GM12878 (cell line): ENCODE data around the gene LDLRAD3. TPM values are rescaled to one million over a fixed set of nuclear protein-coding genes. Genes with fewer than 3 reads are reported as not detected.

Experiments used
- CTCF ChIP-seq, 3 experiments: IDR thresholded peaks in 2 of 3; conservative IDR thresholded peaks in 1 of 3; 2 replicates each; pipeline ENCODE4 v1.5.1; 2011; ENCODE audit warnings: low read depth in 3 of 3, low read length in 3 of 3, mild to moderate bottlenecking in 3 of 3, control low read depth in 2 of 3, moderate library complexity in 2 of 3, inconsistent platforms in 1 of 3, mixed read lengths in 1 of 3; ENCODE audit not compliant: control insufficient read depth in 2 of 3, insufficient read depth in 1 of 3; ENCODE audit errors: extremely low read depth in 1 of 3
- MEF2A ChIP-seq: IDR thresholded peaks from 2 replicates; pipeline ENCODE4 v1.6.1; 2011; ENCODE audit warnings: low read depth, mild to moderate bottlenecking, low read length, moderate library complexity; ENCODE audit not compliant: insufficient read depth
- ZBTB11 ChIP-seq: fragments of 450-650 bp; formaldehyde crosslinking; IDR thresholded peaks from 2 replicates; pipeline ENCODE4 v1.5.0; 2022; ENCODE audit warnings: mild to moderate bottlenecking, missing genetic modification characterization
- ZNF24 ChIP-seq: fragments of 450-650 bp; IDR thresholded peaks from 2 replicates; pipeline ENCODE4 v1.6.1; 2017; ENCODE audit warnings: antibody characterized with exemption, mild to moderate bottlenecking
- ZSCAN29 ChIP-seq: fragments of 450-650 bp; IDR thresholded peaks from 2 replicates; pipeline ENCODE4 v1.6.1; 2017; ENCODE audit warnings: mild to moderate bottlenecking, moderate library complexity
- polyA plus RNA-seq, 11 experiments: library from polyadenylated mRNA; depleted of rRNA in 4 of 11; unstranded in 6 of 11; stranded (reverse) in 5 of 11; fragments of >200 nt; fragmentation: Nextera tagmentation in 4 of 11; fragmentation: Illumina TruSeq in 1 of 11; extraction: Ambion mirVana in 4 of 11; extraction: Trizol in 1 of 11; gene quantifications; 1 replicate in 1 of 11; 2 replicates in 10 of 11; pipeline versions ENCODE4 v1.2.1 to v1.2.3, GENCODE V29; 2011 to 2016; ENCODE audit warnings: inconsistent platforms in 2 of 11, missing spikeins in 2 of 11, low read depth in 1 of 11
- total RNA-seq, 4 experiments: library from RNA; depleted of rRNA in 3 of 4; stranded (reverse); fragments of >200 nt in 3 of 4; fragmentation: Illumina TruSeq in 1 of 4; extraction: Trizol in 1 of 4; gene quantifications; 2 replicates each; pipeline versions ENCODE4 v1.2.1 to v1.2.3, GENCODE V29; 2013 to 2021

Gene LDLRAD3
- total and polyA plus RNA-seq, 10 of the 15 experiments (the other 5 are each of a cell fraction or from before 2014, with no cell fraction given): 2.5 to 17.2 (median 10.7) TPM

- TF ChIP-seq CTCF (IDR thresholded peaks at IDR 0.05 in 2 of 3, conservative IDR thresholded peaks at IDR 0.05 in 1 of 3; ENCODE audit: control insufficient read depth in 2 of 3, extremely low read depth in 1 of 3, insufficient read depth in 1 of 3, low read depth in 3 of 3, low read length in 3 of 3): no peak
- TF ChIP-seq ZSCAN29: no peak
- no peak for TF ChIP-seq ZNF24
- TF ChIP-seq MEF2A: no peak
- TF ChIP-seq ZBTB11 (CRISPR knock-in tag): no peak
- TF ChIP-seq, all 136 proteins: peak for 0
Observed at GRCh38 chr11:36086366-36086765, 142.5 kb downstream of the LDLRAD3 start (continued).
